ENCODE results near the gene IGF2. TPM values are rescaled to one million over a fixed set of nuclear protein-coding genes. Genes with fewer than 3 reads are reported as not detected.

IGF2 gene
- total RNA-seq, 1 experiment from 2014 or later, result 1.5 TPM

DNA sequence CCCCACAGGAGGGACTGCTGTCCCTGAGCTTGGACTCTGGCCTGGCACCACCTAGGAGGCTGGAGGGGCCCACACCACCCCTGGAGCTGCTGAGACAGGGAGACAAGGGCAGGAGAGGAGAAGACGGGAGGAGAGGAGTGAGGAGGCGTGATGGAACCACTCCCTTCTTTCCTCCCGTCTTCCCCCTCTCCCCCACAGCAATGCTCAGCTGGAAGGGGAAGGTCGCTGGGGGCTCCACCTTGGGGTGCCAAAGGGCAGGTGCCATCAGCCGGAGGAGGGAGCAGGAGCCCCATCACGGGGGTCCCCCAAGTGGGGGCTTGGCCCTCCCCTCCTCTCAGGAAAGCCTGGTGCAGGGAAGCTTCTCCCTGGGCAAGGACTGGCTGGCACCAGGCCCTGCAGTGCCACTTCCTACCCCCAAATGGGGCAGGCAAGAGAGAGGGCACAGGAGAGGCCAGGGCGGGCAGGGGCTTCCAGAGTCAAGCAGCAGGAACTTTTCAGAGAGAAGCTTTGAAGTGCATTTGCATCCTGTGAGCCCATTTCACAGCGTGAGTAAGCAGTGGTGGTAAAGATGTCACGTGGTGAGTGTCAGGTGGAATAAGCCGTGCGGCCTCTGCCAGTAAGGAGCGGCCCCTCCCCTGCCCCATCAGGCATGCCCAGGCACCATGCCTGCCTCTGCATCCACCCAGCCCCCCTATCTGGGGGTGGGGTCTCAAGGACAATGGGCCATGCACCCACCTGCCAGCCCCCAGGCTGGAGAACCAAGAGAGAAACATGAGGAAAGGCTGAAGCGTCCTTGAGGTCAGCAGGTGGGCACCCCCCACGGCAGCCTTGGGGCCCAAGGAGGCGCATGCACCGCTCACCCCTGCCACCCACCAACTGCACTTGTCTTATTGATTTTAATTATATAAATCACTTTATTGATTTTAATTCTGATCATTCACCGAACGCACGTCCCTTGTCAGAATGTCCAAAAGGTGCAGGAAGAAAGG, 4.9 kb downstream of the IGF2 start (continued):
- TF ChIP-seq, protein P1, sequence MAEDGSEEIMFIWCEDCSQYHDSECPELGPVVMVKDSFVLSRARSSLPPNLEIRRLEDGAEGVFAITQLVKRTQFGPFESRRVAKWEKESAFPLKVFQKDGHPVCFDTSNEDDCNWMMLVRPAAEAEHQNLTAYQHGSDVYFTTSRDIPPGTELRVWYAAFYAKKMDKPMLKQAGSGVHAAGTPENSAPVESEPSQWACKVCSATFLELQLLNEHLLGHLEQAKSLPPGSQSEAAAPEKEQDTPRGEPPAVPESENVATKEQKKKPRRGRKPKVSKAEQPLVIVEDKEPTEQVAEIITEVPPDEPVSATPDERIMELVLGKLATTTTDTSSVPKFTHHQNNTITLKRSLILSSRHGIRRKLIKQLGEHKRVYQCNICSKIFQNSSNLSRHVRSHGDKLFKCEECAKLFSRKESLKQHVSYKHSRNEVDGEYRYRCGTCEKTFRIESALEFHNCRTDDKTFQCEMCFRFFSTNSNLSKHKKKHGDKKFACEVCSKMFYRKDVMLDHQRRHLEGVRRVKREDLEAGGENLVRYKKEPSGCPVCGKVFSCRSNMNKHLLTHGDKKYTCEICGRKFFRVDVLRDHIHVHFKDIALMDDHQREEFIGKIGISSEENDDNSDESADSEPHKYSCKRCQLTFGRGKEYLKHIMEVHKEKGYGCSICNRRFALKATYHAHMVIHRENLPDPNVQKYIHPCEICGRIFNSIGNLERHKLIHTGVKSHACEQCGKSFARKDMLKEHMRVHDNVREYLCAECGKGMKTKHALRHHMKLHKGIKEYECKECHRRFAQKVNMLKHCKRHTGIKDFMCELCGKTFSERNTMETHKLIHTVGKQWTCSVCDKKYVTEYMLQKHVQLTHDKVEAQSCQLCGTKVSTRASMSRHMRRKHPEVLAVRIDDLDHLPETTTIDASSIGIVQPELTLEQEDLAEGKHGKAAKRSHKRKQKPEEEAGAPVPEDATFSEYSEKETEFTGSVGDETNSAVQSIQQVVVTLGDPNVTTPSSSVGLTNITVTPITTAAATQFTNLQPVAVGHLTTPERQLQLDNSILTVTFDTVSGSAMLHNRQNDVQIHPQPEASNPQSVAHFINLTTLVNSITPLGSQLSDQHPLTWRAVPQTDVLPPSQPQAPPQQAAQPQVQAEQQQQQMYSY (CRISPR knock-in tag; IDR thresholded peaks at IDR 0.05), result no peak
- TF ChIP-seq, protein P2, sequence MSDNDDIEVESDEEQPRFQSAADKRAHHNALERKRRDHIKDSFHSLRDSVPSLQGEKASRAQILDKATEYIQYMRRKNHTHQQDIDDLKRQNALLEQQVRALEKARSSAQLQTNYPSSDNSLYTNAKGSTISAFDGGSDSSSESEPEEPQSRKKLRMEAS (CRISPR knock-in tag; IDR thresholded peaks at IDR 0.05), result no peak
- TF ChIP-seq, protein P3, sequence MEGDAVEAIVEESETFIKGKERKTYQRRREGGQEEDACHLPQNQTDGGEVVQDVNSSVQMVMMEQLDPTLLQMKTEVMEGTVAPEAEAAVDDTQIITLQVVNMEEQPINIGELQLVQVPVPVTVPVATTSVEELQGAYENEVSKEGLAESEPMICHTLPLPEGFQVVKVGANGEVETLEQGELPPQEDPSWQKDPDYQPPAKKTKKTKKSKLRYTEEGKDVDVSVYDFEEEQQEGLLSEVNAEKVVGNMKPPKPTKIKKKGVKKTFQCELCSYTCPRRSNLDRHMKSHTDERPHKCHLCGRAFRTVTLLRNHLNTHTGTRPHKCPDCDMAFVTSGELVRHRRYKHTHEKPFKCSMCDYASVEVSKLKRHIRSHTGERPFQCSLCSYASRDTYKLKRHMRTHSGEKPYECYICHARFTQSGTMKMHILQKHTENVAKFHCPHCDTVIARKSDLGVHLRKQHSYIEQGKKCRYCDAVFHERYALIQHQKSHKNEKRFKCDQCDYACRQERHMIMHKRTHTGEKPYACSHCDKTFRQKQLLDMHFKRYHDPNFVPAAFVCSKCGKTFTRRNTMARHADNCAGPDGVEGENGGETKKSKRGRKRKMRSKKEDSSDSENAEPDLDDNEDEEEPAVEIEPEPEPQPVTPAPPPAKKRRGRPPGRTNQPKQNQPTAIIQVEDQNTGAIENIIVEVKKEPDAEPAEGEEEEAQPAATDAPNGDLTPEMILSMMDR (IDR thresholded peaks at IDR 0.05), result no peak
- no peak for TF ChIP-seq MYBL2 (CRISPR knock-in tag; IDR thresholded peaks at IDR 0.05)
- TF ChIP-seq, protein P4, sequence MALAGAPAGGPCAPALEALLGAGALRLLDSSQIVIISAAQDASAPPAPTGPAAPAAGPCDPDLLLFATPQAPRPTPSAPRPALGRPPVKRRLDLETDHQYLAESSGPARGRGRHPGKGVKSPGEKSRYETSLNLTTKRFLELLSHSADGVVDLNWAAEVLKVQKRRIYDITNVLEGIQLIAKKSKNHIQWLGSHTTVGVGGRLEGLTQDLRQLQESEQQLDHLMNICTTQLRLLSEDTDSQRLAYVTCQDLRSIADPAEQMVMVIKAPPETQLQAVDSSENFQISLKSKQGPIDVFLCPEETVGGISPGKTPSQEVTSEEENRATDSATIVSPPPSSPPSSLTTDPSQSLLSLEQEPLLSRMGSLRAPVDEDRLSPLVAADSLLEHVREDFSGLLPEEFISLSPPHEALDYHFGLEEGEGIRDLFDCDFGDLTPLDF (CRISPR knock-in tag; IDR thresholded peaks at IDR 0.05), result no peak
- TF ChIP-seq, protein P5, sequence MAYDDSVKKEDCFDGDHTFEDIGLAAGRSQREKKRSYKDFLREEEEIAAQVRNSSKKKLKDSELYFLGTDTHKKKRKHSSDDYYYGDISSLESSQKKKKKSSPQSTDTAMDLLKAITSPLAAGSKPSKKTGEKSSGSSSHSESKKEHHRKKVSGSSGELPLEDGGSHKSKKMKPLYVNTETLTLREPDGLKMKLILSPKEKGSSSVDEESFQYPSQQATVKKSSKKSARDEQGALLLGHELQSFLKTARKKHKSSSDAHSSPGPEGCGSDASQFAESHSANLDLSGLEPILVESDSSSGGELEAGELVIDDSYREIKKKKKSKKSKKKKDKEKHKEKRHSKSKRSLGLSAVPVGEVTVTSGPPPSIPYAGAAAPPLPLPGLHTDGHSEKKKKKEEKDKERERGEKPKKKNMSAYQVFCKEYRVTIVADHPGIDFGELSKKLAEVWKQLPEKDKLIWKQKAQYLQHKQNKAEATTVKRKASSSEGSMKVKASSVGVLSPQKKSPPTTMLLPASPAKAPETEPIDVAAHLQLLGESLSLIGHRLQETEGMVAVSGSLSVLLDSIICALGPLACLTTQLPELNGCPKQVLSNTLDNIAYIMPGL (CRISPR knock-in tag; IDR thresholded peaks at IDR 0.05), result no peak
- no peak for TF ChIP-seq ZNF121 (CRISPR knock-in tag; IDR thresholded peaks at IDR 0.05)
- no peak for TF ChIP-seq RORB (CRISPR knock-in tag; IDR thresholded peaks at IDR 0.05)

DNA sequence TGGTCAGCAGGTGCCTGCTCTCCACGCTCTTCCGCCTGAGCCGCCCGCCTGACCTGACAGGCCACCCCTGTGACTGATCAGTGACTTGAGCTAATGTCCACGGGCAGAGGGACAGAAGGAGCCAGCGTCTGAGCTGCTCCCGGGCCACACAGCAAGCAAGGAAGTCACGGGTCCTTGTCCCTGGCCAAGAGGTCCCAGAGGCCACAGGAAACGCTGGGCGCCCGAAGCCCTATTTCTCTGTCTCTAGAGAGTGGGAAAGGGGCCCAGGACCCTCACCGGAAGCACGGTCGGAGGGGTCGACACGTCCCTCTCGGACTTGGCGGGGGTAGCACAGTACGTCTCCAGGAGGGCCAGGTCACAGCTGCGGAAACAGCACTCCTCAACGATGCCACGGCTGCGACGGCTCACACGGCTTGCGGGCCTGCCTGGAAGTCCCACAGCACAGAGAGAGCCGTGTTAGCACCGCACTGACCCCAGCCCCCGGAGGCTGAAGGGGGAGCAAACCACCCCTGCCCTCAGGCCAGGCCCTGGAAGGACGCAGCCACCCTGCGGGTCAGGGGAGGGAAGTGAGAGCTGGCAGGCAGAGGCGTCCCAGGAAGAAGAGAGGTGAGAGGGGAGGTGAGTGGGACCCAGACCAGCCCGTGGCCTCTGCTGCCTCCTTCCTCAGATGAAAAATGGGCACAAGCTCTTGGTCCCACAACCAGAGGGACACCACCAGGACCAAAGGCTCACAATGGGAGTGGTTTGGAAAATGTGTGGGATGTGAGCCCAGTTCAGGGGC, 5.8 kb downstream of the IGF2 start:
- Mint-ChIP-seq H3K27ac (no peak overlapping the region), H3K9me3 (peaks cover 5% of the 10 kb centered on the region; the same call in 1 of the 2 replicates), H3K36me3 (no peaks in the 10 kb centered on the region), H3K4me1 (peaks cover 7% of the 10 kb centered on the region), H3K4me3 (no peak overlapping the region), H3K27me3 (ENCODE audit: low read depth) (peaks cover 67% of the 10 kb centered on the region)
- no peak for ATAC-seq
- no peak for TF ChIP-seq RORB (CRISPR knock-in tag; IDR thresholded peaks at IDR 0.05)
- no peak for TF ChIP-seq ETV6 (CRISPR knock-in tag; IDR thresholded peaks at IDR 0.05)
- TF ChIP-seq EMX1 (CRISPR knock-in tag; IDR thresholded peaks at IDR 0.05), result no peak
- TF ChIP-seq, protein P6, sequence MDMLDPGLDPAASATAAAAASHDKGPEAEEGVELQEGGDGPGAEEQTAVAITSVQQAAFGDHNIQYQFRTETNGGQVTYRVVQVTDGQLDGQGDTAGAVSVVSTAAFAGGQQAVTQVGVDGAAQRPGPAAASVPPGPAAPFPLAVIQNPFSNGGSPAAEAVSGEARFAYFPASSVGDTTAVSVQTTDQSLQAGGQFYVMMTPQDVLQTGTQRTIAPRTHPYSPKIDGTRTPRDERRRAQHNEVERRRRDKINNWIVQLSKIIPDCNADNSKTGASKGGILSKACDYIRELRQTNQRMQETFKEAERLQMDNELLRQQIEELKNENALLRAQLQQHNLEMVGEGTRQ (CRISPR knock-in tag; IDR thresholded peaks at IDR 0.05), result no peak
- TF ChIP-seq MYBL2 (CRISPR knock-in tag; IDR thresholded peaks at IDR 0.05), result no peak
- POLR2A ChIA-PET, result no interaction called here
- no peak for DNase-seq (ENCODE audit: low spot score)
- CTCF ChIA-PET, result interaction anchor here (0.5 to 2.5 kb wide), 6 partner anchors 10 to 1903 kb away, joined by 3 to 15 read pairs (median 4); no protein-coding TSS in a partner anchor
